HG03095 (cell line): Measurements from ENCODE around the gene MXRA8.
A peak's percentile ranks its signal among the peaks of the same experiment; 100 is the strongest.

Source experiments
- ATAC-seq: cut with Tn5 transposase; IDR thresholded peaks from one replicate; pipeline ENCODE4 v1.9.1; 2021; ENCODE audit warnings: moderate library complexity; ENCODE audit not compliant: unreplicated experiment

Gene MXRA8

DNA sequence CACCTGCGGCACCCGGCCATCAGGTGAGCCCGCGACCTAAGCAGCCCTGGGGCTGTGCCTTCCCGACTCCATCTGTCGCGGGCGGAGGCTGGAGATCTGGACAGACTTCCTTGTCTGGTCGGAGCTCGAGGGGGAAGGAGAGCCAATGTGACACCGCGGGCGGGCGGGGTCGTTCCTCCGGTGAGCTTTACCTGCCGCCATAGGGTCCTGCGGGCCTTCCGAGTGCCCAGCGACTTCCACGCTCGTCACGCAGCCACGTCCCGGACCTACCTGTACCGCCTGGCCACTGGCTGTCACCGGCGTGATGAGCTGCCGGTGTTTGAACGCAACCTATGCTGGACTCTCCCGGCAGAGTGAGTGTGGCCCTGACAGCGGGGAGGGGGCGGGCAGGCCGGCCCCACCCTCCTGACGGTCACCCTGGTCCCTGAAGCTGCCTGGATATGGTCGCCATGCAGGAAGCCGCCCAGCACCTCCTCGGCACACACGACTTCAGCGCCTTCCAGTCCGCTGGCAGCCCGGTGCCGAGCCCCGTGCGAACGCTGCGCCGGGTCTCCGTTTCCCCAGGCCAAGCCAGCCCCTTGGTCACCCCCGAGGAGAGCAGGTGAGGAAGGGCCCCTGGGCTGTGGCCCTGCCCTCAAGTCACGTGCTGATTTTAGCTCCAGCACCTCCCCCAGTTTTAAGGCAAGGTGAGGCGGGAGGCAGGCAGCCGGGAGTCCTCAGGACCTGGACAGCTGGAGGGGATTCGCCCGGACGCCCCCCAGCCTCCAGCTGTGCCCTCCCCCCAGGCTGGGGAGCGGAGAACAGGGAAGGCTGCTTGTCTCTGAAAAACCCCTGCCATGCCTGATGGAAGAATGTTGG, 48.9 kb downstream of the MXRA8 start:
- ATAC-seq: no peak

DNA sequence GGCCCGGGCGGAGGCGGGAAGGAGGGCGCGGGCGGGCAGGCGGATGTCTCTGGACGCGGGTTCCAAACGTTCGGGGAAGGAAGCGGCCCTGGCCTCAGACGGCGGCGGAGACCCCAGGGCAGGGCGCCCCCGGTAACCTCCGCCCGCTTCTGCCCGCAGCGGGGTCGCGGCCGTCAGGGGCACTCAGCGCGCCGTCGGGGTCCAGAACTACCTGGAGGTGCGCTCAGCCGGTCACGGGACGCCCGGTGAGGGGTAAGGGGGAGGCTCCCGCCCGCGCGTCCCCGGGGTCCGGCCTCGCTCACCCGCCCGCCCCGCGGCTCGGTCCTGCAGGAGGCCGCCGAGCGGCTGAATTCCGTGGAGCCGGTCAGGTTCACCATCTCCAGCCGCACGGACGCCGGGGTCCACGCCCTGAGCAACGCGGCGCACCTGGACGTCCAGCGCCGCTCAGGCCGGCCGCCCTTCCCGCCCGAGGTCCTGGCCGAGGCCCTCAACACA, 49.6 kb downstream of the MXRA8 start:
- ATAC-seq: no peak

DNA sequence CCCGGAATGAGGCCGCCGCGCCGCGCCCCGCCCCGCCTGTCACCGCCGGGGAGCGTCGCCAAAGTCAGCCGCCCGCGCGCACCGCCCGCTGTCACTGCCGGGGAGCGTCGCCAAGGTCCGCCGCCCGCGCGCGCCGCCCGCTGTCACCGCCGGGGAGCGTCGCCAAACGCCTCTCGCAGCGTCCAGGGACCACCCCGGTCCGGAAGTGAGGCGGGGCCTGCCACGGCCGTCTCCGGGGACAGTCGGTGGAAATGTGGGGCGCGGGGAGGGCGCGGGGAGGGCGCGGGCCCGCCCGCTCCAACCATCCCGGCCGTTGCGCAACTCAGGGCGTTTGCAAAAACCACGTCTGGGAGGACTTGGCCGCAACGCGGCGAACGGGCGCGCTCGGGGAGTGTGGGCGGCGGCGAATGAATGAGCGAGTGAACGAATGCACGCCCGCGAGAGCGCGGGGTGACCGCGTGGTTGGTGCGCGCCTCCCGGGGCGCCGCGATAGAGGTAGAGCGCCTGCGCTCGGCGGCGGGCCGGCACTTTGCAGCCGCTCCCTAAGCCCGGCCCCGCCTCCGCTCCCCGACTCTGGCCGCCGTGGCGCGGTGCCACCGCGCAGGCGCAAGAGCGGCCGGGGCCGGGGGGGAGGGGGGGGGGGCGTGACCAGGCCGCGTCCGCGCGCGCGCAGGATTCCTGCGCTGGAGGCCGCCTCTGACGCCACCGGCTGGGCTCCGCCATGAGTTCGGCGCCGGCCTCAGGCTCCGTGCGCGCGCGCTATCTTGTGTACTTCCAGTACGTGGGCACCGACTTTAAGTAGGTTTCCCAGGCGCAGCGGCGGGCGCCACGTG, 50.2 kb downstream of the MXRA8 start, which contains the start of the genes ACAP3 and PUSL1:
ACAP3 (minus strand) TSS at position 8 of the 833 bp plus-strand sequence. CDS start 115 bp downstream, outside the sequence.
PUSL1 (plus strand) TSS at position 675 of the 833 bp plus-strand sequence; CDS start at position 722, 47 bp downstream.
- peak; percentile 43 for ATAC-seq

DNA sequence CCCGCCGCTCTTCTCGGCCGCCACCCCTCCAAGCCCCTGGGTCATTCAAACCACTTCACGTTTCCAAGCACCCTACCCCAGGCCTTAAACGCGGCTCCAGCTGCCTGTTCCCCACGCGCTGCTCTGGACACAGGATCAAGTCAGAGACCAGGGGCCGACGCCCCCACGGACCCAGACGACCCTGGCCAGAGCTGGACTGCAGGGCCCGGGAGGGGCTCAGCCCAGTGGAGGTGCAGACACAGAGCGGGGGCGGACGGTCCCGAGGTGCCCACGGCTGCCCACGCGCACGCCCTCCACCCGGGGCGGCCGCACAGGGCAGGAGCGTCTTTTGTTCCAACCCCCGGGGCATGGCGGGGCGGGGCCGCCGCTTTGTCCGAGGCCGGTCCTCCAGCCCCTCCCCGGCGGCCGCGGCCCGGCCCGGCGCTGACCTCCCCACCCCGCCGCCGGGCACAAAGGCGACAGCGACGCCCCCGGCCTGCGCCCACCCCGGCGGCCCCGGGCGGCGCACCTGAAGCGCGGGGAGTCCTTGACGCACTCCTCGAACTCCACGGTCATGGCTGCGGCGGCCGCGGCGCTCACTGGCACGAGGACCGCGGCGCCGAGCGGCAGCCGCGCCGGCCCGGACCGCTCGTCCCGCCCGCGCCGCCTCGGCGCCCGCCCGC, 51.0 kb downstream of the MXRA8 start:
- ATAC-seq: no peak

DNA sequence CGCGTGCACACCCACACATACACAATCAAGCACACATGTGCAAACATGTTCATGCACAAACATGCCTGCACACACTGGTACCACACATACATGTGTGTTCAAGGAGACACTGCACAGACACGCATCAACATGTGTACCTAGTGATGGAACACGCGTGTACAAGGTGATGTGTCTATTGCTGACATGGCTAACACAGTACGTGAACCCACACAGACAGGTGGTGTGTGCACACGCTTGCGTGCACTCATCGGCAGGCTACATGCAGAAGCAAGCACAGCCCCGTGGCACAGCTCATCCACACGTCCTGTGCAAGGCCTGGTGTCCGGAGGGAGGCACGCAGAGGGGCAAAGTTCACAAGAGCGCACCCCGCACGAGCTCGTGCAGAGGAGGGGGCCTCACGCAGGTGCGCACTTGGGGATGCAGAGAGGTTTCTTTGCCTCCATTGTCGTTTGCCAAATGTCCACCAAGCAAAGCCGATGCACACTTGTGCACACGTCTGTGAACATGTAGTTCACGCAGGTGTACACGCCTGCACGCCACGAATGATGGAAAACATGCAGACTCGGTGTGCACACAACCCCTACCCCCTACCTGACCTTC, 51.6 kb downstream of the MXRA8 start:
- no peak for ATAC-seq

DNA sequence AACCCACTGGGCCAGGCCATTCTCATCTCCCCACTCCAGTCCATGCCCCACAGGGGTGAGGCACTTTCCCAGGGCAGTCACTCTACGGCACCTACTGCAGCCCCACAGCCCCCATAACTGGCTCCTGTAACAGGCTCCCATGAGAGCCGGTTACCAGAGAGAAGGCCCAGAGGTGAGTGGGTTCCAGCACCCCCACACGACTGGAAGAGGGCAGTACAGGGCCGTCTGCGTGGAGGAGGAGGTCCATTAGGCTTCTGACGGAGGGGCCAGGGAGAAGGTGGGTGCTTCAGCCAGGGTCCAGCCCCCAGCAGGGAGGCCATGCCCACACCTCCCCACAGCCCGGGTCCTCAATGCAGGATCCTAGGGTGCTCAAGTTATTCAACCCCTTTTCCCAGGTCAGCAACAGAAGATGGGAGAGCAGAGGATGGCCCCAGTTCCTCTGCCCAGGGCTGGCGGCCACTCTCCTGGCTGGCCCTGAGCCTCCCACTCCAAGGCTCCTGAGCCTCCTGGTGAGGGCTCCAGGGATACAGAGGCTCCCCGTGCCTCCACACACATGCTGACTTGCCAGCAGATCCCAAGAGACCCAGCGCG, 52.2 kb downstream of the MXRA8 start:
- ATAC-seq: no peak

DNA sequence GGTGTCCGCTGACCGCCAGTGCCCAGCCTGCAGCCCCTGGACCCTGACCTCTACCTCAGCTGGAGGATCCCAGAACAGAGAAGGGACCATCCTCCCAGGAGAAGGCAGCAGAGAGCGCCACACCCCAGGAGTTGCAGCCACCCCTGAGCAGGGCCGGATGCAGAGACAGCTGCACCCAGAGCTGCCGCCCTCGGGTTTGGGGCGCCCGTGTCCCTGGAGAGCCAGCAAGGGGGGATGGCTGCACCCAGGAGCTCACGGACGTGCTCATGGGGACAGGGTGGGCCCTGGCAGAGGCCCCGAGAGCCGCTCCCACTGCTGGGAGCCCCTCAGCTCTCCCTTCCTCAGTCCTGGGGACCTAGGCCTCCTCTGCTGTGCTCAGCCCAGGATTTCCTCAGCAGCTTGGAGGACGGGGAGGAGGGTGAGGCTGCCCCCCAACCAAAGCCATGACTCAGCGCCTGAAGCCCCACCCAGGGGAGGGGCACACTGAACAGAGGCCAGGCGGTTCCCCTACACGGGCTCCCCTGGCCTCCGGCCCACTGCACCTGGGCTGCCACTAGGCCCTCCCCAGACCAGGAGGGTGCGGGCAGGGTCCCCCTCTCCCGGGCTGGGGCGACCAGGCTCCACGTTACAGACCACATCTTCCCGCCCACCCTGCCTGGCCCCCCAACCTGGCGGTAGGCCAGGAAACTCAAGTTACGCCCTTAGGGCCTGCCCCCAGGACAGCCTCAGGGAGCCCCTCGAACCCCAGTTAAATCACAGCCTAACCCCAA, 52.9 kb downstream of the MXRA8 start:
- ATAC-seq: no peak

DNA sequence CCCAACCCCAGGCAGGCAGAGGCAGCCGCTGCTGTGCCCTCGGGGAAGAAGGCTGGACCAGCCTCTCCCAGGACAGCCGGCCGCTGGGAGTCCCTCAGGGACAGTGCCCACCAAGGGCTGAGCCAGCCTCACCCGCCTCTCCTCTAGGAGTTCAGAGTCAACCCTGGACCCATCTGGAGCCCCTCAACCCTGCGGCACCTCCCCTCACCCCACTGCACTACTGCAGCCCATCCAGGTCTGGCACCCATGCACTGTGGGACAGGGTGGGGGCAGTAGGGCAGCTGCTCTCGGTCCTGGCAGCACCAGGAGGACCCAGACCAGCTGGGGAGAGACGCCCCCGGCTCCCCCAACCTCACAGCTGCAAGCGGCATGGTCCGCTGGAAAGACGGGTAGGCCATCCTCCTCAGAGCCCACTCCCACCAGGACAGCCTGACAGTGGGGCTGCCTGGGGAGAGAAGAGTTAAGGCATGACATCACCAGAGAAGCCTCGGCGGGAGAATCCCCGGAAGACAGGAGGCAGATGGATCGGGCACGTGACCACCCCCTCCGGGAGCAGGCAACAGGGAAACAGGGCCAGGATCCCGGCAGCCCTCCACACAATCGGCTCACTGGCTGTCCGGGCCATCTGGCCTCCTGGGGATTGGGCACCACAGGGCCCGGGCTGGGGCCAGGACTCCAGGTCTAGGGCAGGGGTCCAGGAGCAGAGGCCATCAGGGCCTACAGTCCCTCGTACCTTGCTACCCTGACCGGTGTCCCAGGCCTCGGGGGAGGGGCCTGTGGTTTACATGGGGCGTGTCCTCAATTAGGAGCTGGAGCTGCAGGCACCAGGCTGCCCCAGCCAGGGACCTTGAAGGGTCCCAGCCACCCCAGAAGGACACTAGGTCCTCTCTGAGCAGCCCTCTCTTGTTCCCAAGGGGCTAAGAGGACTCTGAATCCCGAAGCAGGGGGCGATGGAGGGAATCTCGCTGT, 53.7 kb downstream of the MXRA8 start:
- ATAC-seq: no peak

DNA sequence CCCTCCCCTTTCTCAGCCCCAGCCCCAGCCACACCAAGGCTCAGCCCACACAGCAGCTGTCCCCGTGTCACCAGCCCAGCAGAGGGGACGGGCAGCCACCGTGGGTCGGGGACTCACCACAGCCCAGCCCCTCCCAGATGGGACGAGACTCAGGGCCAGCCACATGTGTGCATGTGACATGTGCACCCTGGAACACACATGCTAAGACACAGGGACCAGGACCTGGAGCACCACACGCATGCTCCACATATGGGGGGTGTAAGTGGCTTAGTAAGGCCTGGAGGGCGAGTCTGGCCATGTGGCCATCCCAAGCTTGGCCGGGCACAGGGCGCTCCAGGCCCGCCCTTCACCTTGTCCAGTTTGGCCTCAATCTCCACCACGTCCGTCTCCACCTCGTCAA, 54.6 kb downstream of the MXRA8 start:
- ATAC-seq: no peak

DNA sequence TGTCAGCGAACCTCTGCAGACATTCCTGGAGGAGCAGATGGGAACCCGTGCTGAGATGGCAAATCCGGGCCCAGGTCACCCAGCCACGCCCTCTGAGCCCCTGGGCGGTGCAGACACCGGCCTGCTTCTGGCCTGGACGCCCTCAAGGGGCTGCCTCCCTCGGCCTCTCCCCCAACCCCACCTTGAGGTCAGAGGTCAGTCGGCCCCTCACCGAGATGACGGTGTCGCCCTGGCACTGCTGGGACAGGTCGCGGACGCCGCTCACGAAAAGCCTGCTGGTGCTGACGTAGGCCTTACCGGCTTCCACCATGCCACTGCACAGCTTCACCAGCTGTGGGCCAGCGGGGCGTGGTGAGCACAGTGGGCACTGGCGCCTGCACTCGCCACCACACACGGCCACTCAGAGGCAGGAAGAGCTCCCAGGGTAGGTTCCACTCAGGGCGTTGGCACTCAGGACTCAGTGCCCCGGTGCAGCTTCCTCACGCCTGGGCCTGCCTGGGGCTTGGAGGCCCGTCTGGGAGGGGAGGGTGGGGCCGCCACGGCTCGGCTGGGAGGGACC, 55.3 kb downstream of the MXRA8 start:
- ATAC-seq: no peak
